HG03175 (cell line): Measurements from ENCODE around the gene TSPEAR.

Experiments used
- ATAC-seq: cut with Tn5 transposase; IDR thresholded peaks from one replicate; pipeline ENCODE4 v1.9.1; 2021; ENCODE audit warnings: mild to moderate bottlenecking, moderate library complexity; ENCODE audit not compliant: unreplicated experiment

TSPEAR gene

DNA sequence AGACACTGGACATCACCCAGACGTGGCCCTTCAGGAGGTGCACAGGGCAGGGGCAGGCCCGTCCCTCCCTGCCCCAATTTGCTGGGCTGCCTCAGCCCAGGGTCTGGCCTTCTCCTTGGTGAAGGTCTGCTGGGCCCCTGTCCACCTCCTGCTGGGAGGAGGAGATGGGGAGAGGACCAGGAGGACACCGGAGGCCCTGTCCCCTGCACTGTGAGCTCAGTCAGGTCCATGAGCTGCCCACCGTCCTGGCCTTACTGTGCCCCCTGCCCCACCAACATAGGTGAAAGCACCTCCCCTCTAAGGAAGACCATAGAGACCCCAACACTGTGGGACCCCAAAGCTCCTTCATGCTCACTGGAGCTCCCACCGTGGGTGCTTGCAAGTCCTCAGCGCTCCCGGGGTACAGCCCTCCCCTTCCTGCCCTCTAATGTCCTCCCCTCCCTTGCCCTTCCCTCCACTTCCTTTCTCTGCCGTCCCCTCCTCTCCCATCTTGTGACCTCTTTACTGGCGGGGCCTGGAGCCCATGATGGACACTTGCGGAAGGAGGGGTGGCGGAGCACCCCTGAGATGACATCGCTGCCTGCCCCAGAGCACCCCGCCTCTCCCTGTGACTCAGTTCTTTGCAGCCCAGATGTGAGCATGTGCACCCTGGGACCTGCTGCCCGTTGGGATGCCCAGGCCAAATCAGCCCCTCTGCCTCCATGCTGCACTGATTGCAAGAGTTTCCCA, 251.5 kb downstream of the TSPEAR start:
- no peak for ATAC-seq

DNA sequence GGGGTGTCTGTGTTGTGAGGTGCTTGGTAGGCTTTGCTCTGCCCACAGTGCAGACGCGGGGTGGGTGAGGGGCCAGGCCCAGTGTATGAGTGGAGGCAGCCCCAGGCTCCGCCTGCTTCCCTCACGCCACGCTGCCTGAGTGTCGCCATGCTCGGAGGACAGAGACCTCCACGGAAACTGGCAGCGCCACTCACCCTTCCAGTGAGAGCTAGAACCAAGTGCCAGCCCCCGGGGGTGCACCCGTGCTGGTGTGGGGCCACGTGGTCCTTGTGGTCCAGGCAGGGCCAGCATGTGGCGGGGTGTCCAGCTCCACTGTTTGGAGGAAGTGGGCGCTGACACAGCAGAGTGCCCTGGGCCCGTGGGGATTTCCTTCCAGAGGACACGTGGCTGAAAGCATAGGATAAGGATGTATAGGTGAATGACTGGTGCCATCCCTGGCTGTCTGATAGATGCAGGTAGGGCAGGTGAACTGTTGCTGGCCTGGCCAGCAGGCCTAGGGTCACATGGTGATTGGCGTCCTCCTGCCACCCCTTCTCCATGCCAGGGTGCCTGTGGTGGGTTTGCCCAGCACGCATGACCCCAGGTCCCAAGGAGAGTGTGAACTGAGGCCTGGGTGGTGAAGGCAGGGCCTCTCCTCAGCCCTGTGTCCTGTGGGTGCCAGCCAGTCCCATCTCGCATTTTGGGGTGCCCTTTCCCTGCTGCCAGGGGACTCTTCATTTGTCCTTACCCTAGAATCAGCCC, 252.2 kb downstream of the TSPEAR start:
- ATAC-seq = no peak

DNA sequence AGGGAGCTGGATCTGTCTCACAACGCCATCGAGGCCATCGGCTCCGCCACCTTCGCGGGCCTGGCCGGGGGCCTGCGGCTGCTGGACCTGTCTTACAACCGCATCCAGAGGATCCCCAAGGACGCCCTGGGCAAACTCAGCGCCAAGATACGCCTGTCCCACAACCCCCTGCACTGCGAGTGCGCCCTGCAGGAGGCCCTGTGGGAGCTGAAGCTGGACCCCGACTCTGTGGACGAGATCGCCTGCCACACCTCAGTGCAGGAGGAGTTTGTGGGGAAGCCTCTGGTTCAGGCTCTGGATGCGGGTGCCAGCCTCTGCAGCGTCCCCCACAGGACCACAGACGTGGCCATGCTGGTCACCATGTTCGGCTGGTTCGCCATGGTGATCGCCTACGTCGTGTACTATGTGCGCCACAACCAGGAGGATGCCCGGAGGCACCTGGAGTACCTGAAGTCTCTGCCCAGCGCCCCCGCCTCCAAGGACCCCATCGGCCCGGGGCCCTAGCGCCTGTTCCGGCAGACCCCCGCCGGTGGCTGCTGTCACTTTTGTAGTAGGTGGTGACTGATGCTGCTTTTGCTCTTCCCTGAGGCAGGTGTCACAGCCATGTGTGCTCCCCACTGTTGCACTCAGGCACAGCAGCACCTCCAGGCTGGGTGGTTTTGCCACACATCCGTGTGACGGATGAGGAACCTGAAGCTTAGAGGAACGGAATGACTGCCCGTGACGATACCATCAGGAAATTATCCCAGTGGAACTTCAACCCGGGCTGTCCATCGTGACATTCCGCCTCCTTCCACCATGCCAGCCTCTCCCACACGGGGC, 254.2 kb downstream of the TSPEAR start:
- no peak for ATAC-seq

DNA sequence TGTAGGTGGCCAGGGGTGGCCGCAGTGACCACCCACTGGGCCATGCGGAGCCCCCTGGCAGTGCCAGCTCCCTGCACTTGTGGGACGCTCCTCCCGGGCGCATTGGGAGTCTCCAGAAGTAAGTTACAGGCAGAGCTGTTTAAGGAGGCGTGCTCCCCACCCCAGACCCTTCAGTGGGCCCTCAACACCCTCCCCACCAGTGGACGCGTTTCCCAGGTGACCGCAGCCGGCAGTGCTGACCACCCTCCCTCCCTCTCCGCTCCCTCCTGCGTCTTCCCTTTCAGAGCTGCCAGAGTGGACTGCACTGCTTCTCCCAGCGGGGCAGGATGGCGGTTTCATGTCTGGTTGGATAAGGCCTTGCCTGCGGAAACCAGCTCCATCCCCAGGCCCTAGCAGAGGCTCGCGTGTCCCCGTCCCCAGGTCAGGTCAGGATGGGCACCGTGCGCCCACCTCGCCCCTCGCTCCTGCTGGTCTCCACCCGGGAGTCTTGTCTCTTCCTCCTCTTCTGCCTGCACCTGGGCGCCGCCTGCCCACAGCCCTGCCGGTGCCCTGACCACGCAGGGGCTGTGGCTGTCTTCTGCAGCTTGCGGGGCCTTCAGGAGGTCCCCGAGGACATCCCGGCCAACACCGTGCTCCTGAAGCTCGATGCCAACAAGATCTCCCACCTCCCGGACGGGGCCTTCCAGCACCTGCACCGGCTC, 255.0 kb downstream of the TSPEAR start:
- ATAC-seq = no peak

DNA sequence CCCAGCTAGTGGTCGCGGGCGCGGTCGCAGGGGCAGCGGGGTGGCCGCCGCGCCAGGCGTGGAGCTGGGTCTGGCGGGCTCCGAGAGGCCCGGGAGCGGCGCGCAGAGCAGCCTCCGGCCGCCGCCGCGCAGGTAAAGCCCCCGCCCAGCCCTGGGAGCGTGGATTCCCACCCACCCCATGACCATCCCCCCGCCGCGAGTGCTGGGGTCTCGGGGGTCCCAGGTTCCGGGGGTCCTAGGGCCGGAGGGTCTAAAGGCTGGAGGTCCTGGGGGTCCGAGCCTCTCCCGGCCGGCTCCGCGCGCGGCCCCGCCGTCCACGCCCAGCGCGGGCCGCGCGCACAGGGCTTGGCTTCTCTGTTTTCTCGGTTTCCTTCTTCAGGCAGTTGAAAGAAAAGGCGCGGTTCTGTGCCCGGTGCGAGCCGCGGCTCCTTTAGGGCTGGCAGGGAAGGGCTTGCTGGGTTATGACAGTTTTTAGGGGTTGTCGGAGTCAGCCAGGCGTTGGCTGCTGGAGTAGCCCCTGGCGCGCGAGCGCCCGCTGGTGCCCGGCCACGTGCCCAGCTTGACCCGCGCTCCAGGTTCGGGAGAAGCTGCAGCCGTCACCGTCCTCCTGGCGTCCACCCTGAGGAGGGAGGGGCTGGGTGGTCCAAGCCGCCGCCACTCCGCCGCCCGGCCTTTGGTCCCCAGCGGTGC, 255.7 kb downstream of the TSPEAR start:
- ATAC-seq = no peak

DNA sequence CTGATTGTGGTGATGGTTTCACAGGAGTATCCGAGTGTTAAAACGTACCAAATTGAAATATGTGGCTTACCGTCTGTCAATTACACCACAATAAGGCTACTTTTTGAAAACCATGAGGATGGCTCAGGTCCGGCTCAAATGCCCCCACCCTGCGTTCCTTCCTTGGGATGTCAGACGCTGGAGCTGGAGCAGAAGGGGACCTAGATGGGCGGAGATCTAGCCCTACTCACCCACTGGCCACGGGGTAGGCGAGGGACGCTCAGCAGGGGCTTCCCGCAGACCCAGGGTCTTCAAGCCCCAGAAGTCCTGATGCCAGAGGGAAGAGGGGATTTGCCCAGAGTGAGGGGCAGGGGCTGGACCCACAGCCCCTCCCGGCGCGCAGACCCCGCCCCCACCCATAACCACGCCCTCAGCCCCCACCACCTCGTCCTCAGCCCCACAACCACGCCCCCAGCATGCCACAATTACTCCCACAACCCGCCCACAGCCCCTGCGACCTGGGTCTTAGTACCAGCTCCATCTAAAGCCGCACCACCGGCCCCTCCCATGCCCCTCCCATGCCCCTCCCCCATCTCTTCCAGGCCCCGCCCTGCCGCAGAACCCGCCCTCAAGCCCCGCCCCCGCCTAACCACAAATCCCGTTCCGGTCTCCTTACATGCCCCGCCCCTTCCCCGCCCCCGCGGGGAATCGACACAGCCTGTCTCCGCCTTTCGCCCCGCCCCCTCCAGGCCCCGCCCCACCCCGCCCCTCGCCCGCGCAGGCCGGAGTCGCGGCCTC, 256.4 kb downstream of the TSPEAR start, which contains the start of gene LRRC3:
TSS of gene LRRC3 (plus strand) at position 764 of the 777 bp plus-strand sequence. CDS start 1,135 bp downstream, outside the sequence.
- ATAC-seq = peak; percentile 52

DNA sequence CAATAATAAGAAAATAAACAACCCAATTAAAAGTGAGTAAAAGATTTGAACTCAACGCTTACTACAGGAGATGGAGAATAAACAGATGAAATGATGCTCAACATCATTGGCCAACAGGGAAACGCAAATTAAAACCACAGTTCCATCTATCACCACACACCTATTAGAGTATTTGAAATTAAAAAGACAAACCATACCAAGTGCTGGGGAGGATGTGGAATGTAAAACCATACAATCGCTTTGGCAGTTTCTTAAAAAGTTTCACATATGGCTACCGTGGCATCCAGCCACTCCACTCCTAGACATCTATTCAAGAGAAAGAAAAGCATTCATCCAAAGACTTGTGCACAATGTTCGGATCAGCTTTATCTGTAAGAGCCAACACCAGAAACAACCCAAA, 257.3 kb downstream of the TSPEAR start:
- ATAC-seq = no peak

DNA sequence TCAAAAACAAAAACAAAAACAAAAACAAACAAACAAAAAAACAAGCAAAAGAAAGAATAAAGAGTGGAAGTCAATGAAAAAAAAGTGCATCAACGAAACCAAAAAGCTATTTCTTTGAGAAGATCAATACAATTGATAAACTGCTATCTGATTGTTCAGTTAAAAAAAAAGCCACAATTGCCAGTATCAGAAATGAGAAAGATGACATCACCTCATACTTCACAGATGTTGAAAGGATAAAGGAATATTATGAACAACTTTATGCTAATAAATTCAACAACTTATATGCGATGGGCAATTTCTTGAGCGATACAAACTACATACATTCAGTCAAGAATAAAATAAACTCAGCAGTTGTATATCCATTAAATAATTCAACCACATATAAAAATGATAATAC, 258.3 kb downstream of the TSPEAR start:
- no peak for ATAC-seq

DNA sequence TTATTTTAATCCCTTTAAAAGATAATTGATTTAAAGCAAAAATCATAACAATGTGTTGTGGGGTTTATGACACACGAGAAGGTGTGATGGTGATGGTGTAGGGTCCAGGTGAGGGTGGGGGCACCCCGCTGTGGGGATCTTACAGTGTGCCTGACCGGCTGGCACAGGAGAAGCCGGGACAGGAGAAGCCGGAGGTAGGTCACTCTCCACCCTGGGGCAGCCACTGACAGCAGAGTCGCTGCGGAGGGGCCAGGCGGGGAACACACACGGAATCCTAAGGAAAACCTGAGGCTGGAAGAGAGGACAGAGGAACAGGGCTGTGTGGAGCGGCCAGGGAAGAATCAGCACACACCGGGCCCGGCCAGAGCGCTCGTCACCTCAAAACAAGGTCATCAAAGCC, 260.4 kb downstream of the TSPEAR start:
- ATAC-seq = no peak

DNA sequence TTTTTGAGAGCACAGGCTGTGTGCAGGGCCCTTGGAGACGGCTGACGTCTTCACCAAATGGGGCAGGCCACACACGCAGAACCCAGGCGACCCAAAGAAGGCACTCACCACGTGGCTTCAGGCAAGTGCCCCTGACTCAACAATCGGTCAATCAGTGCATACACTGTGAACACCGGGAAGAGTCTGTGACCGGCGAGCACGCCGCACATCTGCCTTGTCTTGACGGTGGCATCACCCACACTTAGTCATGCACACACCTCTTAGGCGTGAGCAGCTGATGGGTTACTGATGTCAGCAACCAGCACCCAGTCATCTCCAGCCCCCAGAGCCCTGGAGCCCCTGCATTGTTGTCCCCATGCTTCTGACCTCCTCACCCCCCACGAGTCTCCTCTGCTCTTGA, 261.0 kb downstream of the TSPEAR start:
- ATAC-seq = no peak

DNA sequence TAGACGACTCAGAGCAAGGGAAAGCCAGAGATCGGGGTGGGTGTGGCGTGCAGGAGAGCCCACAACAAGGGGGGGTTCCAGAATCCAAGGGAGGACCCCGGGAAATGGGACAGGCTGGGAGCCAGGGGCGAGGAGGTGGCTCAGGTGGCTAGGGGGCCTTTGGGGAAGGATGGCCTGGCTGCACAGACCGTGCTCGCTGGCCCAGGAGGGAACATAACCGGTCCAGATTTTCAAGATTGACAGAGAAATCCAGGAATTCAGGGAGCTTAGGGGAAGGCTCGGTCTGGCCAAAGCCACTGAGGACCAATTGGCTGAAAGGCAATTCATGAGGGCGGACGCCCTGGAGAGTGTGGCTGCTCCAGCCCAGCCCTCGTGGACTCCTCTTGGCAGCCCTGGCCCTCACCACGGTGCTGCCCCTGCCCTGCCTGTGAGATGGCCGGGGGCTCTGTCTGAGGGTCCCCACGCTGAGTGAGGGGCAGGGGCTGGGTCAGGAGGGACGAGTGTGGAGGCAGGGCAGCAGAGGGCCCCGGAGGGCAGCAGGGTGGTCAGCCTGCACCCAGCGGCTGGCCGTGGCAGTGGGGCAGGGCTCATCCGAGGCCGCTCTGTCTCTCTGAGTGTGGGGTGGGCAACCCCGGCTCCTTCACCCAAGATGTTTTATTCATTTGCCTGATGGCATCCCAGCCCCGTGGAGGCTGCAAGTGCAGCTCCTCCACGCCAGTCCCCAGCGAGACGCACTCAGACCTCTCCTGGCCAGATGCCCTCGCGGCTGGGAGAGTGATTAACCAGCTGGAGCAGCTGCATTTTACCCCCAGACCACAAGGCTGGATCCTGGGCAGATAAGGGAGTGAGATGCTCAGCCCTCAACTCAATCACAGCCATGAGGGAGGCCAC, 261.7 kb downstream of the TSPEAR start:
- no peak for ATAC-seq

DNA sequence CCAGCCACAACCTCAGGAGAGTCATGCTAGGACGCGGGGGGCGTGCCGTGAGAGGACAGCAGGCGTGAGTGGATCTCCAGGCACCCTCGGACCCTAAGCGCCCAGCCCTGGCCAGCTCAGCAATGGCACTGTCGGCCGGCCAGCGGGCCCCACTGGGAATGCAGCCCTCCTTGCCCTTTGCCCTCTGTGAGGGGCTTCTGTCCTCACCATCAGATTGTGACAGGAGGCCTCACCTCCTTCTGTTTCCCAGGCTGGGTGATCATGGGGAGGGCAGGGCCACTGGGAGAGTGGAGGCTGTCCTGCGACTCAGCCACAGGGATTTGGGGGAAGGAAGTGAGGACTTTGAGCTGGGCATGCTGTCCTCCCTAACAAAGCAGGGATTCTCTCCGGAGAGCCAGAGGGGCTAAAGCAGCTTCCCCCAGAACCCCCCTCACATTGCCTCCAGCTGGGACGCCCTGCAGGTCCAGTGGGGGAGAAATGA, 262.7 kb downstream of the TSPEAR start:
- ATAC-seq = no peak
